CD4-positive, alpha-beta T cell treated with Interferon alpha-2 for 1 hour (primary cell): ENCODE results near the gene CETP.
"Not testable (repeated sequence)": the region's sequence is repeated elsewhere in the genome, so short reads cannot be mapped to it uniquely, and the experiment has no call there.

Experiments used
- DNase-seq, 2 donors: peaks; one replicate each; pipeline ENCODE4 v3.0.0-alpha.2; 2020 to 2022

The CETP gene

DNA sequence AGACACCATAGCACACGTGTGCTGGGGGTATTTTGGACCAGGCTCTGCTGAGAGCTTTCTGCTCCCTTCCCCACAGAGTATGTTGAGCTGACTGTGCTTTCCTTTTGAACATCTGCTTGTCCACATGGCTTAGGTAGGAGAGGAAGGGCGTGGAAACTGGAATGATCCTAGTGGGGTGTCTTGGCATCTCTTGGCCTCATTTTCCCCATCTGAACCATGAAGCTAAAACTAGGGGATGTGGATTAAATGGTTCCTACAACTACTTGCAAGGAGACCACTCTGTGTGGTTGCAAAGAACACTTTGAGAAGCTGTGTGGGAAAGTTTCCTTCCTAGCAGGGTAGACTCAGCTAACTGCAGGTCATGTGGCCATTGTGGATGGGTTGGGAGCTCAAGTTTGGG is 20.9 kb downstream of the CETP start:
- no peak for DNase-seq

DNA sequence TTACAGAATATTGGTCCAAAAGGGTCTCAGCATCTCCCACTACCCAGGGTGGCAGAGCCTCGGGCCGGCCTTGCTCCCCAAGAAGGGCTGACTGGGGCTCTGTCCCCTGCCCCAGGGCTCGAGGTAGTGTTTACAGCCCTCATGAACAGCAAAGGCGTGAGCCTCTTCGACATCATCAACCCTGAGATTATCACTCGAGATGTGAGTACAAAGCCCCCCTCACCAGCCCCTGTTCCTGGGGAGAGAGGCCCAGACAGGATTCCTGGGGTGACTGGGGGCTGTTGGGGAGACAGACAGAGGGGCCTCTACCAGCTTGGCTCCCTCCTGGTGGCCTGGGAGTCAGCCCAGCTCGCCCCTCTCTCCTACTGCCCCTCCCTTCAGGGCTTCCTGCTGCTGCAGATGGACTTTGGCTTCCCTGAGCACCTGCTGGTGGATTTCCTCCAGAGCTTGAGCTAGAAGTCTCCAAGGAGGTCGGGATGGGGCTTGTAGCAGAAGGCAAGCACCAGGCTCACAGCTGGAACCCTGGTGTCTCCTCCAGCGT is 21.5 kb downstream of the CETP start:
- DNase-seq: no peak

DNA sequence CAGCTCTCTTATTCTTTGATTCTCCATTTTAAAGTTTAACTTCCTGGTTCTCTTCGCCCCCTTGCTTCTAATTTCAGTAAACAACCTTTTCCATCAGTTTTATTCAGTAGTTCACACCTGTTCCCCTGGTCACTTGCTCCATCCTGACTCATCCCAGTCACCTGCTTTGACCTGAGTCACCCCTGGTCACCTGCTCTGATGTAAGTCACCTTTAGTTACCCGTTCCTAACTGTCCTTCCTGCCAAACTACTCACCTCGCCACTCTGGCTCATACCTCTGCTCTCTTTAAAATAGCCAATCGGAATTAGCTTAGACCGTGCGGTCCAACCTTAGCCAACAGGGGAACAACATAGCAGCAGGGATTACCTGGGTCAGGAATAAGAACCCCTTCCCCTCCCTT is 22.9 kb downstream of the CETP start:
- no peak for DNase-seq

DNA sequence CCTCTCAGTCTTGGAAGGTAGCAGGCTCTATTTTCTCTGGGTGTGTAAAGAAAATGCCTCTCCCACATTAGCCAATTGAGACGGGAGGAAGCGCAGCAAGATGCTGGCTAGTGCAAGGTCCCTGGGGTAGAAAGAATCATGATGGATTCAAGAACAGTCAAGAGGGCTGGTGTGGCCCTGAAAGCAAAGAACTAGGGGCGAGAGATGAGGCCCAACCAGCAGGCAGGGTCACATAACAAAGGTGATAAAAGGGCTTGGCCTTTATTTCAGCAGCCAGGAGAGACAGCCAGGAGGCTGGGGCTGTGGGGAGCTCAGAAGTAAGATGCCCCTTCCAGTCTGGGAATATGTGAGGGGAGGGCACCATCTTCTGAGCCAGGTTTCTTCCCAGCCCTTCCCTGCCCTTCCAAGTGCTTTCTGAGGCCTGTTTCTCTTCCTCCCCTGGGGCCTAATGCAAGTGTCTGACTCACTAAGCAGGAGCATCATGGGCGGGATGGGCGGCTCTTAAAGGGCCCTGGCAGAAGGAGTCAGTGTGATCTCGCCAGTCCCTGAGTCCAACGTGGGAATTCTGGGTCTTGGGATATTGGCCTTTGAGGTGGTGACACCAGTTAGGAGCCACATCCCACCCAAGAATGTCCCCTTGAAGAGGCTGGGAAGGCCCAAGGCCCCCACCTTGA is 23.7 kb downstream of the CETP start:
- DNase-seq: no peak

DNA sequence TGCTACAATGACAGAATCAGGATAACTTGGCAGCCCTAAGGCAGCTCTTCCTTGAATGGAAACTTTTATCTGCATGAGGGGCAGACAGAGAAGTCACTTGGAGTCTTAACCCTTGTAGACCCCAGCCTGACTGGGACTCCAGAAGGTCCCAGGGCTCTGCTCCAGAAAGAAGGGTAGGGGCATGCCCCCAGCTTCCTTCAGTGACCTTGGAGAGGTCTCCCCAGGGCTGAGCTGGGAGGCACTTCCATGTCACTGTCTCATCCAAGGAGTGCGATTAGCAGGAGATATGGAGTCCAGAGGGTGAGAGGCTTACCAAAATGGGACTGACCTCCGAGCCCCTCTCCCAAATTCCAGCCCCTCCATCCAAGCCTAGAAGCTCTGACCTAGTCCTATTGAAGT is 24.2 kb downstream of the CETP start:
- DNase-seq: no peak

DNA sequence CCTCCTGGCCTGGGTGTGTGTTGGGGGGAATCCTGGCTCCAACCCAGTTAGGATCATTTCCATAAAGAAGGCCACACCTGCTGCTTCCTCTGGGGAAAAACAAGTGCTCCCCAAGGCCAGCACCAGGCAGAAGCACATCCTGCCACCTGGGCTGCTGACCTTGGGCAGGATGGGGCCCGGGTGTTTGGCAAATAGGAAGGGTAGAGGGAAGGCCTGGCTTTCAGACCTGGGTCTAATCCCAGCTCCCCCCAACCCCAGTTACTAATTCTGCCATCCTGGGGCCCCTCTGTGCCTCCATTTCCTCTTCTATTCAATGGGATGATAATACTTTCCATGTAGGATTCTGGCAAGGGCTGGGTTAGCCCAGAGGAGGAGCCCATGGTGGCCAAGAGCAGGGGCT is 24.6 kb downstream of the CETP start:
- no peak for DNase-seq

DNA sequence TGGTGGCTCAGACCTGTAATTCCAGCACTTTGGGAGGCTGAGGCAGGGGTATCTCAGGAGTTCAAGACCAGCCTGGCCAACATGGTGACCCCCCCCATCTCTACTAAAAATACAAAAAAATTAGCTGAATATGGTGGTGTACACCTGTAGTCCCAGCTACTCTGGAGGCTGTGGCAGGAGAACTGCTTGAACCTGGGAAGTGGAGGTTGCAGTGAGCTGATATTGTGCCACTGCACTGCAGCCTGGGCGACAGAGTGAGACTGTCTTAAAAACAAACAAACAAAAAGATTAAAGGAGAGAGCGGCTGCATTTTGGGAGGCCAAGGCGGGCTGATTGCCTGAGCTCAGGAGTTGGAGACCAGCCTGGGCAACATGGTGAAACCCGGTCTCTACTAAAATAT is 25.2 kb downstream of the CETP start:
- not testable (repeated sequence) for DNase-seq

DNA sequence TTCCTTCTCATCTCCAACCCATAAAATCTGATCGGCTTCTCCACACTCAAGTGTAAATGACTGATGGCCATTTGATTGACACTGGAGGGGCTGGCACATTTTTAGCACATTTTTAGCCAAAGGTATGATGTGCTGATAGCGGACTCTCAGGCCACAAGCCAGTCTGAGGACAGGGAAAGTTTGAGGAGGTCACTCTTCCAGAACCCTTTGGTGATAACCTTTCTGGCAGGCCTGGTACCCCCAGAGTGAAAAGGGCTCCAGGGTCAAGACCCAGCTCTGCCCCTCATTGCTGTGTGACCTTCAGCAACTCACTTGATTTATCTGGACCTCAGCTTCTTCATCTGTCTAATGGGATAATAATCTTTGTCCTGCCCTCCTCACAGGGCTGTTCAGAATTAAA is 25.9 kb downstream of the CETP start:
- DNase-seq: no peak

DNA sequence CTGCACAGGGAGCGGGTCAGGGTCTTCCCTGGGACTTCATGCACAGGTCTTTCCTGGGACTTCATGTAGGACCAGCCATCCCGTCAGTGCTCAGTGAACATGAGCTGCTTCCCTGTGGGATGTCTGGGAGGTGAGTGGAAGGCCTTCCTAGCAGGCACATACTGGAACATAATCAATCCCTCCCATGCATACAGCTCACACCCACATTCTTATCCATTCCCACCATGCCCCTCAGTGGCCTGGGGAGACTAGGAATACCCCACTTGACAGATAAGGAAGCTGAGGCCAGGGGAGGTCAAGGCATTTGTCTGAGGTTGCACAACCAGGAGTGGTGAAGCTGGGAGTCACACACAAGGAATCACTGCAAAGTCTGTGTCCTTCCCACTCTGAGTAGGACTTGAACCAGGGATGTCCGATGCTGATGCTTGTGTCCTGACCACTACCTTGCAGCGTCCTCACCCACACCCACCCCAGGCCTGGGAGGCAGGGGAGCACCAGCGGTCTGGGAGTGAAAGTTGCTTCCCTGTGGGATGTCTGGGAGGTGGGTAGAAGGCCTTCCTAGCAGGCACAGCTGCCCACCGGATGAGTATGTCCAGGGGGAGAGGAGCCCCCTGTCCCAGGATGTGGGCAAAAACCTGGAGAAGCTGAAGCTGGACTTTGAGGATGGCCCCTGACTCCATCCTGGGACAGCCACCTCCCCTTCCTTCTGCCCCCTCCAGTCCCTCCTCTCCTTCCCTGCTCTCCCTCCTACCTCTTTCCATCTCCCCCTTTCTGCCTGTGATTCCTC is 26.6 kb downstream of the CETP start:
- DNase-seq: no peak

DNA sequence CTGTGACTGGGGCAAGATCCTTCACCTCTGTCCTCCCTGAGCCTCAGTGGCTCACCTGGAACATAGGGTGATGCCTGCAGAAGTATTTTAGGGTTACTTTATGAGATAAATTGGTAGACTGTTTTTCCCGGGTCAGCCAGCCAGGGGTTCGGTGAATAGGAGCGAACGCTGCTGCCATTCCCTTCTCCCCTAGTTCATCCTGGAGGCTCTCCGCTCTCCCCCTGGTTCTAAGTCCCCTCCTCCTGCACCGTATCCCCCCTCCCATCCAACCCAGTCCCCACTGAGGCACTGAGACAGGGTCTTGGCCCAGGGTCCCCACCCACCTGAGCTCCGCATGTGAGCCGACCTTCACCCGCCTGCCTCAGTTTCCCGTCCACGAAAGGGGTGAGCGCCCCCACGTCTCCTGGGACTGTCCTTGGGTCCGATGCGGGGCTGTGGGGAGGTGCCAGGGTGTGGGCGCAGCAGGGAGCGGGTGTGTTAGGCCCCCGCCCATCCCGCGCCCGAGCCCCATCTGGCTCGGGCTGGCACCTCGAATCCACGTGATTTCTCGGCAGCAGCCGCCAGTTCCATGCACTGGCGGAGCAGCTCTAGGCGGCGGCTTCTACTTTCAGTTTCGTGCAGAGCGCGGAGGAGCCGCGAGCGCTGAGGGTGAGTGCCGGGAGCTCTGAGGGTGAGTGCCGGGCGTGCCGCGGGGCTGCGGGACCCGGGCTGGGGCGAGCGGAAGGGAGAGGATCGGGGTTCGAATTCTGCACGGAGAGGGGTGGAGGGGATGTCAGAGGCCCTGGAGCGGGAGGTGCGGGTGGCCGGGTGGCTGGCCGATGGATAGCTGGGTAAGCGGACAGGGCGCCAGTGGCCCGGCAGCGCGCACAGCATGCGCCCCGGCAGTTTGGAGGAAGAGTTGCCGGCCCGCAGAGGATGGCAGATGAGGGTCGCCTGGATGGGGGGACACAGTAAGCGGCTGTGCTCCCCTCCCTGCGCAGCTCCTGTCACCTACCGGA is 27.5 kb downstream of the CETP start, which contains the start of gene NLRC5:
Gene NLRC5, plus strand, starts transcription at position 610 of the 998 bp plus-strand sequence. CDS start 31,156 bp downstream, outside the sequence.
- peak; percentile 97 to 98 for DNase-seq

DNA sequence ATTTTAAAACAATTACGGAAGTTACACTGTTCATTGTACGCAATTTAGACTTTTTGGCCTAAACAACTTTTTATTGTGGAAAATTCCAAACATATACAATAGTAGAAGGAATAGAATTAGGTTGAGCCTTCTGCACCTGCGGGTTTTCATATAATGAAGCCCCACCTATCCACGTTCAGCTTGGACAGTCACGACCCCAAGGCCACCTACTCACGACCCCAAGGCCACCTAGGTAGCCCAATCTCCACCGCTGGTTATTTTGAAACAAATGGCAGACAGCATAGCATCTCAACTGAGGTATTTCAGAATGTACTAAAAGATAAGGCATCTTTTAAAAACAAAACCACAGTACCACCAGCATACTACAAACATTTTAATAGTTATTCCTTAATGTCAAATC is 28.2 kb downstream of the CETP start:
- no peak for DNase-seq

DNA sequence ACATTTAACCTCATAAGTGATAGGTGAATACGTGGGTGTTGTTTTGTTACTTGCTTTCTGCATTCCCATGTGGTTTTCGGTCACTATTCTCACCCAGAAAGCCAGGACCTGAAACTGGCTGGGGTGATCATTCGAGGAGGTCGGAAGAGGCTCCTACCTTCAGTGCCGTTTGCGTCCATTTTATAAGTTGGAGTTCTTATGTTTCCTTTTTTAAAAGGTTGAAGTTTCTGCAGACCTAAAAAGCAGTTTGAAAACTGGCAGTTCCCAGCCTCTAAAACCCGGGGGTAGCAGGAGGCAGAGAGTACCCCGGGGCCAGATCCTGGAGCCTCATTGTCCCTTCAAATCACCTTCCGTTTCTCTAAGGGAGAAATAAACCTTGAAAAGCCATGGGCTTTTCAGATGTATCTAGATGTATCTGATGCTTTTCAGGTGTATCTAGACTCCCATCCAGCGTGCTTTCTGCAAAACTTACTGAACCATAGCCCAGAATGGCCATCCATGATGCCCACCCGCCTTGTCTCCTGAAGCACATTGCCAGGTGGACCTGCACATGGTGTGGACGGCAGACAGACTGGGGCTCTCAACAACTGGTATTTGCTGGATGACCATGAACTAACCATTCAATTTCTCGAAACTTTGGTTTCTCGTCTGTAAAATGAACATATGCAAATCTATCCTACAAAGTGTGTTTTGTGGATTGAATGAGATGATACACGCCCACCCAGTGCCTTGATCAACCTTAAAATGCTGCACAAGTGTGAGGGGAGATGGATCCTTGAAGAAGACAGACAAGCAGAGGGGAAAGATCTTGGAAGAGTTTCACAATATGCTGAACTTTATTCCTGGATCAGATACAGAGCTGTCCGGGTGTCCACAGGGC is 28.9 kb downstream of the CETP start:
- DNase-seq: no peak

DNA sequence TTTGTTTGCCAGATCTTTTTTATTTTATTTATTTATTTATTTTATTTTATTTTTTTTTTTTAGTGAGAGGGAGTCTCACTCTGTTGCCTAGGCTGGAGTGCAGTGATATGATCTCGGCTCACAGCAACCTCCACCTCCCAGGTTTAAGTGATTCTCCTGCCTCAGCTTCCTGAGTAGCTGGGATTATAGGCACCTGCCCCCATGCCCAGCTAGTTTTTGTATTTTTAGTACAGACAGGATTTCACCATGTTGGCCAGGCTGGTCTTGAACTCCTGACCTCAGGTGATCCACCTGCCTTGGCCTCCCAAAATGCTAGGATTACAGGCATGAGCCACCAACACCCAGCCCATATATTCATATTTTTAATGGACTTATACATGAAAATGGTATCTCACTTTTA is 30.7 kb downstream of the CETP start:
- DNase-seq: not testable (repeated sequence)

DNA sequence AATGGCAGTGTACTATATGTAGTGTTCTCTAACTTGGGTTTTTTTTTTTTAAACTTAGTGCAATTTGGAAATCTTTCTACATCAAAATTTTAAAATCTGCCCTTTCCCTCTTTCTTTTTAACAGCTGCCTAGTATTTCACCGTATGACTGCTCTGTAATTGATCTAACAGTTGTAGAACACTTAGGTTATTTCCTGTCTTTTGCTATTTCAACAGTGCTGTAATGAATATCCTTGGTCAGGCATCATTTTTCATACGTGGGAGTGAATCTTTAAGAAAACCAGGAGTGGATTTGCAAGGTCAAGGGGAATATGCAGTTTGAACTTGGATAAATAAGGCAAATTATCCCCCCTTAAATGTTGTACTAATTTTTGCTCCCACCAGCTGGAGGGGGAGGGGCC is 31.5 kb downstream of the CETP start:
- no peak for DNase-seq

DNA sequence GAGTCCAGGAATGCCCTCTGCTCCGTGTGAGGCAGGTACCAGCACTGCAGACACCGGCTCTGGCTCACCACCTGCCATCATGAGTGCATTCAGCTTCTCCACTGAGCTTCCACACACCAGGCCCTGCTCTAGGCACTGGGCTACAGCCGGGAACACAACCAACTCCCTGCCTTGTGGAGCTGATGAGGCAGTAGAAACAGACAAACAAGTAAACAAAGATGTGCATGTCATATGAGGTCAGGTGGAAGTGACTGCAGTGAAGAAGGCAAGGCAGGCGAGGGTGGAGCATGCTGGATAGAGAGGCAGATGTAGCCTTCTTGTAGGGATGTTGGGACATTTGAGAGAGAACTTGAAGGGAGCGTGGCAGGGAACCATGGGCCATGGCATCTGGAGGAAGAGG is 32.6 kb downstream of the CETP start:
- DNase-seq: no peak

DNA sequence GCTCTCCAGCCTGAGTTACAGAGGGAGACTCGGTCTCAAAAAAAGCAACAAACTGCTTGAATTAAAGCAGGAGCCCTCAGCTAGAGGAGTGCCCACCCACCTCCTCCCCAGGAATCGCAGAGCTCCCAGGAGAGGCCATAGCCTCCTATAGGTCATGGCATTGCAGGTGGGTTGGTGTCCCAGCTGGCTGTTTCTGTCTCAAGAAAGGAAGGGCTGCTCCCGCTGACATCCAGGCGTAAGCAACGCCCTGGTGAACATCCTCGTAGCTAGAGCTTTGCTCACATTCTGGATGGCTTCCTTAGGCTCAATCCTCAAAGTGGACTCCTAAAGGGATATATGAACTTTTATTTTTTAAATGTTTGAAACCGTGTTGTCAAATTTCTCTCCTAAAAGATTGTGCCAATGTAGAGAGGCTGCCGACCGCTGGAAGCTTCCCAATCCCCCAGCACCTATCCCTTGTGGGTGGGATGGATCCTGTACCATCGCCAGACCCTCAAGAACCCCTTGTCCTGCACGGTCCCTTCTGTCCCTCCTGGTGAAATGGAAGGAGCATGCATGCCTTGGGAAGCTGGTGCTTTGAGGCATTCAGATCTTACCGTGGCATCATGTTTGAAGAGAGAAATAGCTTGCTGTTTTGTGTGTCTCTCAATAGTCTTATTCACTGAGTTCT is 33.5 kb downstream of the CETP start:
- no peak for DNase-seq

DNA sequence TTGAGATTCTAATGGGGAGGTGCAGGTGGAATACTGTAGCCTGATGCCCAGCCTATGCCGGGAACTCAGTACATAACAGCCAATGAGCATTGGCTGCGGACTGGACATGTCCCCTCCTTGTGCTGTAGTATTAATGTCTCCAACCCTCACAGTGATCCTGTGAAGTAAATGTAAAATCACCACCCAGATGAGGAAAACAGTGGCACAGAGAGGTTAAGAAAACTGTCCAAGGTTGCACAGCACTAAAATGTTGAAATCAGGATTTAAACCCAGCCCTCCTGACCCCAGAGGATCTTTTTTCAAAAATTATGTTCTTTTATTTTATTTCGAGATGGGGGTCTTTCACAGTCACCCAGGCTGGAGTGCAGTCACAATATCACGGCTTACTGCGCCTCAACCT is 35.5 kb downstream of the CETP start:
- no peak for DNase-seq

DNA sequence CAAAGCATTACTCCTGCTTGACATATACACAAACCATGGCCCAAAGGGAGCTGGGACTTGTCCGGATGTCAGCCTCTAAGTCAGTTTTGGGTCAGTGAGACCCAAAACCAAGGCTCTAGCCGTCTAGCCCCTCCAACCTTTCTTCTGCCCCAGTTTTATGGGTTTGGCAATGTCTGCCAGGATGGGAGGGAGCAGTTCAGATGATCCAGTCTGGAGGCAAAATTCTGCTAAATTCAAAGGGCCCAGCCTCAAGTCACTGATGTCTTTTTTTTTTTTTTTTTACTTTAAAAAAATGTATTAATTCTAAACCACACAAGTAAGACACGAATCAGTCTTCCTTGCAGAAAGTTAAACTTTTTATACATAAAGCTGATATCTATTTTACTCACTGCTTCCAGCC is 36.2 kb downstream of the CETP start:
- no peak for DNase-seq

DNA sequence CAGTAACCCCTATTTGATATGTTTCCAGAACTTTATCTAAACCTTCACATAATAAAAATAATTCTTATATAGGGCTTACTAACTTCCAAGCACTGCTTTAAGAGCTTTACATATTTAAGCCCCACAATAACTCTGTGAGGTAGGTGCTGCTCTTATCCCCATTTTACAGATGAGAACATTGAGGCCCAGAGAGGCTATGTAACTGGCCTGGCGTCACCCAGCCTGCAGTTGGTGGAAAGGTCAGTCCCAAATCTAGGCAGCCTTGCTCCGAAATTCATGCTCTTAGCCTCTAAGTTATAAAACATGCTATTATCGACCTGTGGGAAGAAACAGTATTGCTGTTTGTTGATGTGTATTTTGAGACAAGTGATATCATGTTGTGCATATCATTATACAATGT is 36.6 kb downstream of the CETP start:
- no peak for DNase-seq

DNA sequence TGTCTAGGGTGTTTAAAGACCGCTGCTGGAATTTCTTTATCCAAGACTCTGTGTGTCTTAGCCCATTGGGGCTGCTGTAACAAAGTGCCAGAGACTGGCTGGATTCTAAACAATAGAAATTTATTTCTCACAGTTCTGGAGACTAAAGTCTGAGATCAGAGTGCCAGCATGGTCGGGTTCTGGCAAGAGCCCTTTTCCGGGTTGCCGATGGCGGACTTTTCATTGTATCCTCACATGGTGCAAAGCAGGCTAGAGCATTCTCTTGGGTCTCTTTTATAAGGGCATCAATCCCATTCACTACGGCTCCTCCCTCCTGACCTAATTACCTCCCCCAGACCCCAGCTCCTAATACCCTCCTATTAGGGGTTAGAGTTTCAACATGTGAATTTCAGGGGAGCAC is 37.1 kb downstream of the CETP start:
- no peak for DNase-seq
